Breast epithelium (tissue), 3 donors: ENCODE results near the gene SPATA9.

Experiments
- POLR2A ChIP-seq: fragments of 450-650 bp; IDR thresholded peaks from one replicate; pipeline ENCODE4 v1.6.1; 2016; ENCODE audit warnings: antibody characterized with exemption, mild to moderate bottlenecking, moderate library complexity
- POLR2AphosphoS5 ChIP-seq, 3 donors: sonication (generic); formaldehyde crosslinking; IDR thresholded peaks; one replicate each; pipeline ENCODE4 v1.6.1; 2017; ENCODE audit warnings: antibody characterized with exemption in 3 of 3
- TF ChIP-seq, protein P1 (sequence below), 3 donors: fragments of 450-650 bp; IDR thresholded peaks; one replicate each; pipeline ENCODE4 v1.5.1; 2016 to 2017; ENCODE audit warnings: antibody characterized with exemption in 3 of 3, mild to moderate bottlenecking in 3 of 3, moderate library complexity in 3 of 3

DNA sequence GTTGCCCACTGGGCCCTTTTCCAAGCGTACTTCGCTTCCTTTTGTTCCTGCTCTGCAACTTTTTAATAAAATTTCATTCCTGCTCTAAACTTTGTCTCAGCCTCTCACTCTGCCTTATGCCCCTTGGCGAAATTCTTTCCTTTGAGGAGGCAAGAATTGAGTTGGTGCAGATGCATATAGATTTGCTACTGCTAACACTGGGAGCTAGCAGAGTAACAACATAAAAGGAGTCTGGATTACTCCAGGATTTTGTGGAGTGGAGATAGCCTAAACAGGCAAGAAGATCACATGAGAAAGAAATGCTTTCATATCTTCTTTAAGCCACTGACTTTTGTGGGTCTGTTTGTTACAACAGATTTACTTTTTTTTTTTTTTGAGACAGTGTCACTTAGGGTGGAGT lies 49.1 kb downstream of the SPATA9 start:
- TF ChIP-seq POLR2A: no peak
- TF ChIP-seq, protein P1, sequence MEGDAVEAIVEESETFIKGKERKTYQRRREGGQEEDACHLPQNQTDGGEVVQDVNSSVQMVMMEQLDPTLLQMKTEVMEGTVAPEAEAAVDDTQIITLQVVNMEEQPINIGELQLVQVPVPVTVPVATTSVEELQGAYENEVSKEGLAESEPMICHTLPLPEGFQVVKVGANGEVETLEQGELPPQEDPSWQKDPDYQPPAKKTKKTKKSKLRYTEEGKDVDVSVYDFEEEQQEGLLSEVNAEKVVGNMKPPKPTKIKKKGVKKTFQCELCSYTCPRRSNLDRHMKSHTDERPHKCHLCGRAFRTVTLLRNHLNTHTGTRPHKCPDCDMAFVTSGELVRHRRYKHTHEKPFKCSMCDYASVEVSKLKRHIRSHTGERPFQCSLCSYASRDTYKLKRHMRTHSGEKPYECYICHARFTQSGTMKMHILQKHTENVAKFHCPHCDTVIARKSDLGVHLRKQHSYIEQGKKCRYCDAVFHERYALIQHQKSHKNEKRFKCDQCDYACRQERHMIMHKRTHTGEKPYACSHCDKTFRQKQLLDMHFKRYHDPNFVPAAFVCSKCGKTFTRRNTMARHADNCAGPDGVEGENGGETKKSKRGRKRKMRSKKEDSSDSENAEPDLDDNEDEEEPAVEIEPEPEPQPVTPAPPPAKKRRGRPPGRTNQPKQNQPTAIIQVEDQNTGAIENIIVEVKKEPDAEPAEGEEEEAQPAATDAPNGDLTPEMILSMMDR (IDR thresholded peaks at IDR 0.05): no peak
- no peak for TF ChIP-seq POLR2AphosphoS5 (IDR thresholded peaks at IDR 0.05)
